ENCODE data around the gene PIGW. TPM values are rescaled to one million over a fixed set of nuclear protein-coding genes. Genes with fewer than 3 reads are reported as not detected.
A peak's percentile ranks its signal among the peaks of the same experiment; 100 is the strongest.
"Not testable (repeated sequence)": the region's sequence is repeated elsewhere in the genome, so short reads cannot be mapped to it uniquely, and the experiment has no call there.

Gene PIGW
- polyA plus RNA-seq, 4 donors = 9.4 to 14.9 (median 12.6) TPM

GRCh38 chr17:36506831-36507230 lies 28.0 kb upstream of the PIGW start:
- DNase-seq (ENCODE audit: low read depth in 4 of 4, low spot score in 3 of 4) = no peak

GRCh38 chr17:36507266-36507665 lies 27.5 kb upstream of the PIGW start:
- DNase-seq (ENCODE audit: low read depth in 4 of 4, low spot score in 3 of 4) = no peak

- DNase-seq (ENCODE audit: low read depth in 4 of 4, low spot score in 3 of 4) = not testable (repeated sequence)
Observed at GRCh38 chr17:36508439-36508838, 26.3 kb upstream of the PIGW start.

GRCh38 chr17:36509272-36509985 lies 25.4 kb upstream of the PIGW start:
- DNase-seq (ENCODE audit: low read depth in 4 of 4, low spot score in 3 of 4) = no peak

GRCh38 chr17:36510636-36511035 lies 24.2 kb upstream of the PIGW start:
- DNase-seq (ENCODE audit: low read depth in 4 of 4, low spot score in 3 of 4) = no peak

GRCh38 chr17:36511216-36511615 lies 23.6 kb upstream of the PIGW start:
- DNase-seq (ENCODE audit: low read depth in 4 of 4, low spot score in 3 of 4) = no peak

- DNase-seq (ENCODE audit: low read depth in 4 of 4, low spot score in 3 of 4) = no peak
Observed at GRCh38 chr17:36512641-36513040, 22.1 kb upstream of the PIGW start.

- DNase-seq (ENCODE audit: low read depth in 4 of 4, low spot score in 3 of 4) = no peak
Observed at GRCh38 chr17:36514856-36515255, 19.9 kb upstream of the PIGW start.

GRCh38 chr17:36515837-36516236 lies 18.9 kb upstream of the PIGW start:
- no peak for DNase-seq (ENCODE audit: low read depth in 4 of 4, low spot score in 3 of 4)

GRCh38 chr17:36523113-36523512 lies 11.7 kb upstream of the PIGW start:
- no peak for DNase-seq (ENCODE audit: low read depth in 4 of 4, low spot score in 3 of 4)

GRCh38 chr17:36524428-36524876 lies 10.3 kb upstream of the PIGW start:
- no peak for DNase-seq (ENCODE audit: low read depth in 4 of 4, low spot score in 3 of 4)

GRCh38 chr17:36525113-36525512 lies 9.7 kb upstream of the PIGW start:
- DNase-seq (ENCODE audit: low read depth in 4 of 4, low spot score in 3 of 4) = no peak

- no peak for DNase-seq (ENCODE audit: low read depth in 4 of 4, low spot score in 3 of 4)
Observed at GRCh38 chr17:36525888-36526287, 8.9 kb upstream of the PIGW start.

GRCh38 chr17:36527621-36528250 lies 7.1 kb upstream of the PIGW start:
- no peak for DNase-seq (ENCODE audit: low read depth in 4 of 4, low spot score in 3 of 4)

GRCh38 chr17:36529121-36529520 lies 5.7 kb upstream of the PIGW start:
- DNase-seq (ENCODE audit: low read depth in 4 of 4, low spot score in 3 of 4) = no peak

- DNase-seq (ENCODE audit: low read depth in 4 of 4, low spot score in 3 of 4) = no peak
Observed at GRCh38 chr17:36532435-36532975, 2.3 kb upstream of the PIGW start.

- peak in 3 of 4 donors; percentile 29 to 31 (median 31) for DNase-seq (ENCODE audit: low read depth in 4 of 4, low spot score in 3 of 4)
Observed at GRCh38 chr17:36533935-36534839, 600 bp upstream of the PIGW start.

GRCh38 chr17:36535669-36536081 lies 888 bp downstream of the PIGW start:
- DNase-seq (ENCODE audit: low read depth in 4 of 4, low spot score in 3 of 4) = no peak

- no peak for DNase-seq (ENCODE audit: low read depth in 4 of 4, low spot score in 3 of 4)
Observed at GRCh38 chr17:36540696-36541095, 5.9 kb downstream of the PIGW start.

GRCh38 chr17:36542755-36543154 lies 8.0 kb downstream of the PIGW start:
- no peak for DNase-seq (ENCODE audit: low read depth in 4 of 4, low spot score in 3 of 4)

GRCh38 chr17:36544044-36544306 lies 9.2 kb downstream of the PIGW start:
- peak in 3 of 4 donors; percentile 12 to 27 (median 23) for DNase-seq (ENCODE audit: low read depth in 4 of 4, low spot score in 3 of 4)

Measured in left renal pelvis (tissue), 4 donors.